T1000 (cell line): ENCODE results near the gene L3HYPDH.
"Not testable (repeated sequence)": the region's sequence is repeated elsewhere in the genome, so short reads cannot be mapped to it uniquely, and the experiment has no call there.

Experiments used
- DNase-seq: peaks from one replicate; lab custom pipeline; 2025; ENCODE audit warnings: mixed read lengths; lab: John Stamatoyannopoulos, UW

L3HYPDH gene

DNA sequence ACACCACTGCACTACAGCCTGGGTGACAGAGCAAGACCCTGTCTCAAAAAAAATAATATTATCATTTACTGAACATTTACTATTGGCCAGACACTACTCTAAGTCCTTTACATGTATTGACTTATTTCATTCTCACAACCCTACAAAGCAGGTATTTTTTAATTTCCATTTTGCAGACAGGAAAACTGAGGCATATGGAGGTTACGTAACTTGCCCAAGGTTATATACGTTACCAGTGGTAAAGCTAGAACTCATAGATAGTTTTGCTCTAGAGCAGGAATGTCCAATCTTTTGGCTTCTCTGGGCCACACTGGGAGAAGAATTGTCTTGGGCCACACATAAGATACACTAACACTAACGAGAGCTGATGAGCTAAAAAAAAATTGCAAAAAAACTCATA, 5.7 kb downstream of the L3HYPDH start:
- no peak for DNase-seq

DNA sequence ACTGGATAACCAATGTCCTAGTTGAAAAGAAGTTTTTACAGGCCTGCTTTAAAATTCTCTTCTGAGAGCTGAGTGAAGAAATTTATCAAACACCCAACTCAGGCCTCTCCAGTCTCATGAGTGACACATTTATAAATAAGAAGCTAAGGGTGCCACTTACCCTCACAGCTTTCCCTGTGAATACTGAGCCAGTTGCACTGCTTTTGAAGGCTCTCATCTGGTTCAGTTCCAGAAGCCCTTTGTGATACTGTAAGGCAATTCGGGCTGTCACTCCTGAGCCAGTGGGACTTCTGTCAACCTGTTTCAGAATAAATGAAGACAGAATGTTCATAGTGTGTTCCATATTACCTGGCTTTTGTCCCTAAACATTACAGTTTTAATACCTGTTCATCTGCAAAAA, 8.5 kb downstream of the L3HYPDH start:
- no peak for DNase-seq

DNA sequence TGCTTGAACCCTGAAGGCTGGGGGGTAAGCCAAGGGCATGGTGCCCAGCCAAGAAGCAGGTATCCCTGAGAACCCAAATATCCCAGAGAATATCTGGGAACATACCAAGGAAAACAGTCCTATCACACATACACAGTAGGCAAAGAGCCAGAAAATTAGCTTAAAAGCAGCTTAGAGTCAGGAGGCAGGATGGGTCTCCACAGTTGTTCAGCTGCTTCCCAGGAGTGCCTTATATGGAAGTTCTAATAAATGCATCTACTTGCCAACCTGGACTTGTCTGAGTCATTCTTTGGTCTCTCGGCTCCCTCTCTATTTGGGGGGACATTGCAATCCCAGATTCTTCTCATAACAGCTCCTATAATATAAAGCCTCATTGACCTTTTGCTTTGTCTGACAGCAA, 10.0 kb downstream of the L3HYPDH start:
- no peak for DNase-seq

DNA sequence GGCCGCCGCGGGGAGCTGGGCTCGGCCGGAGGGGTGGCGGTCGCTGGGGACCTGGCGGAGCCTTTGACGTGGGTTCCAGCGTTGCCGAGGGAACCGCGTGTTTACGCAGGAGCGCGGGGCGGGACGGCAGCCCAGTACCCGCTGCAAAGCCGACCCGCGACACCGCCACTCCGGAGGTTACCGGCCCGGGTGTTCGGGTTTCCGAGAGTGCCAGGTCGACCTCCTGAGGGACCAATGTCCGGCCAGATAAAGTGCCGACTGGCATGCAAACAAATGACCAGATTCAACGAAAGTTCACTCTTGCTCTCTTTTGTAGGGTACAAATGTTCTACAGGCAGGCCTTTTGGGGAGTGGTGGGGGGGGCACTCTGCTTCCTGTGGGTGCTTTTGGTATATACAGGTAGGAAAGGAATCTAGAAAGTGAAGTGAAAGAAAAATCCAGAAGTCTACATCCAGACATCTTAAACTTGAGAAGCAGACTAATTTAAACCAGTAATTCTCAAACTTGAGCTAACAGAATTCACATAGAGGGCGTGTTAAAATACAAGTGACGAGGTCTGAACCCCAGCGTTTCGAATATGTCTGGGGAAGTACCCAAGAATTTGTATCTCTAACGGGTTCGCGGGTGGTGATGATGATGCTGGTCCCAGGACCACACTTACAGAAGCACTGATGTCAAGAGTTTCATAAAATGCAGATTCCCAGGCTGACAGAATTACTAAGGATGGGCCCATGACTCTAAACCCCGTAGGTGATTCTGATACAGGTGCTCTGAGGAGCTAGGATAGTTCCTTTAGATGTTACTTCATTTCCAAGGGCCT, 18.7 kb downstream of the L3HYPDH start, which contains the start of gene GPR135:
TSS of gene GPR135 (minus strand) at position 65 of the 820 bp plus-strand sequence. CDS start 154 bp downstream, outside the sequence.
- no peak for DNase-seq

DNA sequence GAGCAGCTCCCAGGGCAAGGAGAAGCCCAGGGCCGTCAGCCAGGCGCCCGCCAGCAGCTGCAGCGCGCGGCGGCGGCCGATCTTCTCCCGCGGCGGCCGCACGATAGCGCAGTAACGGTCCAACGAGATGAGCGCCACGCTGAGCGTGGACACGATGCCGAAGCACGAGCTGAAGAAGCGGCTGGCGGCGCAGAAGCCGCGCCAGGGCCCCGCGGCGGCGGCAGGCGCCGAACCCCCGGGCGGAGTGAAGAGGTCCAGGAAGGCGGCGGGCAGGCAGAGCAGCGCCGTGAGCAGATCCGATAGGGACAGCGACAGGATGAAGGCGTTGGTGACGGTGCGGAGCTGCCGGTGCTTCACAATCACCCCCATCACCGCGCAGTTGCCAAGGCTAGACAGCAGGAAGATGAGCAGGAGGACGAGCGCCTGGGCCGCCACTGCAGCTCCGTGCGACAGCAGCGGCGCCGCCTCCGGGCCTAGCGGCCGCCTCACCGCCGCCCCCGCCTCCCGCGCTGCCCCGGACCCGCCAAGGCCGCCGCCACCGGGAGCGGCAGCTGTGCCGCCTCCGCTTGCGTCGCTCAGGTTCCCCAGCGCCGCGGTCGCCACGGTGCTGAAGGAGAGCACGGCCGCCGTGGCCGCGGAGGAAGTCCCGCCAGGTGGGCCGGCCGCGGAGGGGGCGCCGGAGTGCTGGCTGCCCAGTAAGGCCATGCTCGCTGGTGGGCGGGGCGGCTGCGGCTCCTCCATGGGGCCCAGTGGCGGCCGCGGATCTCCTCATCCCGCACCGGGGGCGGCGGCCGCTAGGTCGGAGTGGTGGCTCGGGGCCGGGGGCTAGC, 19.5 kb downstream of the L3HYPDH start:
- no peak for DNase-seq

DNA sequence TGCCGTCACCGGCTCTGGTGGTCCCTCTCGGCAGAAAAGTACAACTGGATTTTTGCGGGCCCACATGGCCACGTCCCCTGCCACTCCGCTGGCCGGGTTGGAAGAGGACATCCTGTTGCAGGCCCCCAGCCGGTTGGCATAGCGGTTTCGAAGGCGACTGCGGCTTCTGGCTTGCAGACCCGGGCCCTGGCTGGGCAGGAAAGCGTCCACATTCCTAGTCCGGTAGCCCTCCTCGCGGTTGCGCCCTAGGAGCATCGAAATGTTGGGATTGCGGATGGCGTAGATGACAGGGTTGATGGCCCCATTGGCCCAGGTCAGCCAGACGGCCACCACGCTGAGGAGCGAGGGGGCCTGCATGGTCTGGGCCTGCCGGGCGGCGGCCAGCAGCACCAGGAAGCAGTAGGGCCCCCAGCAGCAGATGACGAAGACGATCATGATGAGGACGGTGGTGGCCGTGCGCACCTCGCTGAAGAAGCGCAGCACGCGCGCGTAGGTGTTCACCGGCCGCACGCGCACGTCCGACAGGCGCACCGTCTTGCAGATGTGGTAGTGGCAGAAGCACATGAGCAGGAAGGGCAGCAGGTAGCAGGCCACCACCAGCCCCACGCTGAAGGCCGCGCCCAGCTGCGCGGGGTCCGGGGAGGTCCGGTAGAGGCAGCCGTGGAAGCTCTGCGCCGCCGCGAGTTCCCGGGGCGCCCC, 20.3 kb downstream of the L3HYPDH start:
- no peak for DNase-seq

DNA sequence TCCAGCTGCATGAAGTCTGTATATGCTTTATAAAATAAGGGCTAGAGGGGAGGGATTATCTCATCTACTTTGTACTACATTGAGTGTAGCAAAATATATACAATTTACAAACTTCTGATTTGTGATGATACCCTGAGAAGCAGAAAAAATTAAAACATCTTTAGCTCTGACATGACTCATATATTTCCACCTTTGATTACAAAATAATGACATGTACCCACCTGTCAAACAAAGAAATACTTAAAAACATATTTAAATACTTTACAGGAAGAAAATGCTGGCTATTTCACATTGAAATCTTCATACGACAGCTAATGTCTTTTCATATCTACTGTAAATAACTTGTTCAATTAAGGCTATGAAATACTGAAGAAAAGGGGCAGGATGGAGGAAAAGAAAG, 22.3 kb downstream of the L3HYPDH start:
- no peak for DNase-seq

DNA sequence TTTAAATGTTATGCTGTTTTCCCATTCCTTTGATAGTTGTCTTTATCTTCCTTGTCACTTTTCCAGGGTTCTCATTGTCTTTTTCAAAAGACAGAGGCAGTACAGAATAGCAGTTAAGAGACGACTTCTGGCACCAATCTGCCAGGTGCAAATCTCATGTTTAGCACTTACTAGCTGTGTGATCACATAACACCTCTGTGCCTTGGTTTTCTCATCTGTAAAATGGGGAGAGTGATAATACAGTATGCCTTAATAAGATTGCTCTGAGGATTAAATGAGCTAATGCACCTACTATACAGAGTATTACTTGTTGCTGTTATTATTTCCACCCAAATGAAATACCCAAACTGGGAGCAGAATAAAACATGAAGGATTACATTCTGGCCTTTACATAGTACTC, 23.8 kb downstream of the L3HYPDH start:
- no peak for DNase-seq

DNA sequence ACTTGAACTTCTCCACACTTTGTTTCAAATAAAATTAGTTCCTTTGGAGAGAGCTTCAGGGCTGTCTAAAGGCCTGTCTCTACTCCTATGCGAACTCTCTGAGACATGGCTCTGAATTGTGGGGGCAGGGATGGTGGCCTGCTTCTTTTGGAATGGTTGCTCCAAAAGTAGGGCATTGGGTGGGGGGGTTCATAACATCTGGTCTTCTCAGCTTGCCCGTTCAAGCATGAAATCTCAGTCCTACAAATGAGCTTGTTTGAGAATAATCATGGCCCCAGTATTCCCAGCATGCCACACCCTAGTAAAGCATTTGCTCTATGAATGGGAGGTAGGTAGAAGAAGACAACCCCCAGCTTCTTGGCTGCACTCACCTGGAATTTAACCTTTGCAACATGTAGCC, 25.7 kb downstream of the L3HYPDH start:
- no peak for DNase-seq

DNA sequence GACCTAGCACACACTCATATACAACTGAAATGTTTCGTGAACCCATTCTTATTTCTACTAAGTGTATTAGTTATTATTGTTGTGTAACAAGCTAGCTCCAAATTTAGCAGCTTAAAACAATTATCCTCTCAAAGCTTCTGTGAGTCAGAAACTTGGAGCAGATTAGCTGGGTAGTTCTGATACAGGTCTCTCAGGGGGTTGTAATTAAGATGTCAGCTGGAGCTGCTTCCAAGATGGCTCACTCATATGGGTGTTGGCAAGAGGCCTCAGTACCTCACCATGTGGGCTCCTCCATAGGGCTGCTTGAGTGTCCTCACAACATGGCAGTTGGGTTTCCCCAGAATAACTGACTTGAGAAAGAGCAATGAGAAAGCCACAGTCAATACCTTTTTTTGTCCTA, 28.8 kb downstream of the L3HYPDH start:
- DNase-seq = no peak

DNA sequence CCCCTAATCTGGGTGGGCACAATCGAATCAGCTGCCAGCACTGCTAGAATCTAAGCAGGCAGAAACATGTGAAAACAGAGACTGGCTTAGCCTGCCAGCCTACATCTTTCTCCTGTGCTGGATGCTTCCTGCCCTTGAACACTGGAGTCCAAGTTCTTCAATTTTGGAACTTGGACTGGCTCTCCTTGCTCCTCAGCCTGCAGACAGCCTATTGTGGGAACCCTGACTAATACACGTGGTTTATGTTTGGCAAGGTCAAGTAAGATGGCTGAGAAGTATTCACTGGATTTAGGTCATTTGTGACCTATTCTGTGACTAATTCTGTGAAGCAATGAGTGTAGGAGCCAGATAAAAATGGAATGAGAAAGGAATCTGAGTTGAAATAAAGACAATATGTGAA, 30.1 kb downstream of the L3HYPDH start:
- DNase-seq = no peak

DNA sequence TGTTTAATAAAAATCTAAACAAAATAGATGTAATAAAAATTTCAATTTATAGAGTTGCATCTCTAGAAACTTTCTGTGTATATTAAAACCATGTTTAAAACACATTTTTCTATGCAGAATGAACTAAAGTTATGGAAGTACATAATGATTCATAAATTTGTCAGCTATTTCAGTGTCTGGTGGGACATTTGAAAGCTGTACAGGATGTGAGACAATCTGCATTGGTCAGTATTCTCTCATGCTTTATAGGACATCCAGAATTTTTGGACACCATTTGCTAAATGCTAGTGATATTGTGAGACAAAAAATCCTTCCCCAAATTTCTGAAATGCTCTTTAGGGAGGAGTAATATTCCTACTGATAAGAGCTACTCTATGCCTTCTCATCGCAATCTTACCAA, 32.4 kb downstream of the L3HYPDH start:
- DNase-seq = no peak

DNA sequence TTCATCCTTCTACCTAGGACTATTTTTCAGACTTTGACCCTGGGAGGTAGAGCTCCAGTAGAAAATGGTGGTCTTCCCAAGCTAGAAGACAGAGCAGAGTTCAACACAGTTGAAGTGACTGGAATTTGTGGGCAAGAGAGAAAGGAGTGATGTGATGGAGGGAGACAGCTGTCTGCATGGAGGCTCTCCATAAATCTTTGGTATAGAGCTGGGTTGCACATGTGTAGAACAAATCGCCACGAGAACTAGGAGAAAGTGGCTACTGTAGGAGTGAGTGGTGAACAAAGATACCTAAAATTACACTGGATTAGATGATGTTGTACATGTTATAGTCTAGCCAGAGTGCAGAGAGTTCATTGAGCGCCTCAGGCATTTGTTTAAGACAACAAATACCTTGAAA, 33.5 kb downstream of the L3HYPDH start:
- DNase-seq = no peak

DNA sequence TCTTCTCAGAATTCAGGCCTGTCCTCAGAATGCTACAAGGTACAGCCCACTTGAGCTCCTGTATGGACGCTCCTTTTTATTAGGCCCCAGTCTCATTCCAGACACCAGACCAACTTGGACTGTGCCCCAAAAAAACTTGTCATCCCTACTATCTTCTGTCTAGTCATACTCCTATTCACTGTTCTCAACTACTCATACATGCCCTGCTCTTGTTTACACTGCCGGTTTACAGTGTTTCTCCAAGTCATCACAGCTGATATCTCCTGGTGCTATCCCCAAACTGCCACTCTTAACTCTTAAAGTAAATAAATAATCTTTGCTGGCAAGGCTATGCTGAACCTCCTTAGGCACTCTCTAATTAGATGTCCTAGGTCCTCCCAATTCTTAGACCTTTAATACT, 35.5 kb downstream of the L3HYPDH start:
- DNase-seq = not testable (repeated sequence)

DNA sequence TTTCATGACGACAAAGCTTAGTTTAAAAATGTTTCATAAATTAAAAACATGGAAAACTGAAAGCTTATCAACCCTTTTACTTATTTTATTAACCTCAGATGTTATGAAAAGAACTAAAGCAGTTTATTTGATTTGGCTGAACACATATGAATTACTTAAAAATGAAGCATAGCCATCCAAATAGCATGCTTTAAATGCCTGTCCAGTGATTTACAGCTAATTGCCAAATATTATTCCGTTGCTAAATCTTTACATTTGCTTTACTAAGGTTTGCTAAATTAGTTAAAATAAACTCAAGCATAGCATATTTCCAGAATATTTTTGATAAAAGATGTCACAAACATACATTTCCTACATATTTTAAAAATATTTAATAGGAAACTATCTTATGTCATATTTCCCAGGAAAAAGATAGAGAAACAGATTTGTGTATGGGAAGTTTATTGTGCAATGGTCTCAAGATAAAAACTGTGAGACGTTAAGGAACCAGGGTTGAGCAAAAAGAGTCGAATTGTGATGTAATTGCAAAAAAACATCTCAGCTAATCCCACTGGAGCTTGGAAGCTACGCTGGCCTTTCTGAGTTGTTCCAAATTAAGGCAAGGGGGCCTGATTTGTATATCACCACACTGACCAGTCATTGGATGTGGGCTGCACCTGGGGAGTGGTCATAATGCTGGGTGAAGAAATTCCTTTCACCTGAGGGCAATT, 44.8 kb downstream of the L3HYPDH start:
- DNase-seq = no peak

DNA sequence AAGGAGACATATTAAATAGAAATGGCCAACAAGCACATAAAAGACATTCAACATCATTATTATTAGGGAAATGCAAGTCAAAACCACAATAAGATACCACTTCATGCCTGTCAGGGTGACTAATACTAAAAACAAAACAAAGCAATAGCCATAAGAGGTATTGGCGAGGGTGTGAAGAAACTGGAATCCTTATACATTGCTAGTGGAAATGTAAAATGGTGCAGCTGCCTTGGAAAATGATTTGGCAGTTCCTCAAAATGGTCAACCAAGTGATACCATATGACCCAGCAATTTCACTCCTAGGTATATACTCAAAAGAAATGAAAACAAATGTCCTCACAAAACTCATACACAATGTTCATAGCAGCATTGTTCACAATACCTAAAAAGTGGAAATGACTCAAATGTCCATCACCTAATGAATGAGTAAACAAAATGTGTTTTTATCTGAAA, 46.0 kb downstream of the L3HYPDH start:
- no peak for DNase-seq

DNA sequence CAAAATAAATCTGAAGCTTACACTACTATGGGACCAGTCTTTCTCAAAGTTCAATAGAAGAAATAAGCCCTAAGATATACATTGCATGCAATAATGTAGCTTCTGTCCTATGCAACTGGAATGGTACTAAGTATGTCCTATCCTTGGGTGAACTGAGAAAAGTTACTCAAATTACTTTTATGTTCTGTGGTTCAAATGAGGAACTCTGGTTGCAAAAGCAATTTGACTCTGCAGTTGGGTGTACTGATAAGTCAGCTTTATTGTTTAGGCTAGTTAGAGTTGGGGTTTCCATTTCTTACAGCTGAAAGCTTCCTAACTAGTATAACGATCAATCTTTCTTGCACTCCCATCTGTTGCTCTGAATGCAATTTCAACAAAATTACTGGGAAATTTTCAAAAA, 48.2 kb downstream of the L3HYPDH start:
- DNase-seq = no peak

DNA sequence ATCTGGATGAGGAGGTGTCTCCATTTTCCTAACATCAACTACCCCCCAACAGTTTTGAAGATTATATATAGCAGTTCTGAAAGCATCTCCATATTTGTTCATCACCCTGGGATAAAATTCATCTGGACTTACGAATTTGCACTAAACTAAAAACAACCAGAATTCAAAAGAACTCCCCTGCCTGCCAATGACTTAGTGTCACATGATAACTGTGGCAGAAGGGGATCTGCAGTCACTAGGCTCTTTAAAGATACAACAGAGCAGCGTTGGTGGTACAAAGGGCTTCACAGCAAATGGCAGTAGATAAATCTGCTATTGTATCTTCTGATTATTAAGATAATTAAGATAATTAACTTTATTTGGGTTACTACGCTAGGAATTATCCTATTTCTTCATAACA, 49.1 kb downstream of the L3HYPDH start:
- no peak for DNase-seq

DNA sequence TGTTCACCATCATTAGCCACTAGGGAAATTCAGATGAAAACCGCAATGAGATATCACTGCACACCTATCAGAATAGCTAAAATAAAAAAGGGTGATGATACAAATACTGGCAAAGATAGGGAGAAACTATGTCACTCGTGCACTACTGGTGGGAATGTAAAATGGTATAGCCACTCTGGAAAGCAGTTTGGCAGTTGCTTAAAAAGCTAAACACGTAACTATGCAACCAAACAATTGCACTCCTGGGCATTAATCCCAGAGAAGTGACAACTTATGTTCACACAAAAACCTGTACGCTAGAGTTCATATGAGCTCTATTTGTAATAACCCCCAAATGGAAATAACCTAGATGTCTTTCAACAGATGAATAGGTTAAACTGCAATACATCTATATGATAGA, 54.4 kb downstream of the L3HYPDH start:
- no peak for DNase-seq

DNA sequence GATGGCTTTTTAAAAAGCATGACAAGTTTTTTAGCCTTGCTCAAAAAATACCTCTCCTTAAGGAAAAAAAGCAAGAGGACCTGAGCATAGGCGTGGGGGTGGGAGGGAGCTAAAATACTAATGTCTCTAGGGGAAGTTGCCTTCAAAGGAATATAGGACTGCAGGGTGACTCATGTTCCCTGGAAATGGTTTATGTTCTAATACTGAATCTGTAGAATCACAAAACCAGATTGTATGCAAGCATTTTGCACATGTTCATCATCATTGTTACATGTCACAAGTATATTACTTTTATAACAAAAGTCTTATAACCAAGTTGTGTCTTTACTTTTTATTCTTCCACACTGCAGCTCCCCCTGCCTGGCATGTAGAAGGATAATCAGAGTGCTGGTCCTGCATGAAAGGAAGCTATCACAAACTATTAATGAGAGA, 55.6 kb downstream of the L3HYPDH start:
- DNase-seq = no peak

DNA sequence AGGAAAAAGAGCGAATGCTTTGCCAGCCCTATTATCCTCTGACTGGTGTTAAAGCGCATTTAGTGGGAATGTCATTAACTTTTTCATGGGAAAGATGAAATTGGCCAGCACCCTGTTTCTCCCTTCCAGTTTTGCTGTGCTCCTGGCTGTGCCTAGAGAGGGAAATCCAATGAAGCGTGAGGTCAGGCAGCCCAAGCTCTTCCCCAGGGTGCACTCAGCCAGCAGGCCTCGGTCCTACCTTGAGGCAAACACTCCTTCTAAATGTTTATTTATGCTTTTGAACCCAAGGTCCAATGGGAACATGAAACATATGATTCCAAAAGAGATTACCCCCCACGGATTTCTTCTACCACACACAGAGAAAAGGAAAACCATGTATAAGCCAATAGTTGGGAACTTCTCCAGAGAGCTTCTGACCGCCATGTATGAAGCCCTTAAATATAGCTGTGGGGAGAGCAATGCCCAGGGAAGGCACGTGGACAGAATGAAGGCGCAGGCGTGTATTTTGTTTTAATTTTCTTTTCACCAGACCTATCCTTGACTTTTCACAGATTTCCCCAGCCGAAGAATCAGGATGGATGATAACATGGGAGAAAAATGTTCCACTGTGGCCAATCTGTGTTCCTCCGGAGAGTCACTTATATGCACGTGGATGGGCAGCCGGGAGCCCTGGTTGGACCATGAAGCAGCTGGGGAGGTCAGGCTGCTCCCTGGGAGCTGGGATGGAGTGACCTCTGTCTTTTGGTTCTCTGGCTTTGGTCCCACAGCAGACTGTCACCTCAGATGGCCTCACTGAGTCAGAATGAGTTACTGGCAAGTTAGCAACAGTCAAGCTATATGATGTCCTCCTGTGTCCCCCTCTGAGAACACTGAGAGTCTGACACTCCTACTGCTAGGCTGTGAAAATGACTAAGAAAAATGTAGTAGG, 56.3 kb downstream of the L3HYPDH start:
- no peak for DNase-seq
